AG04450 (cell line): ENCODE measurements around the gene BTN3A1. TPM values are rescaled to one million over a fixed set of nuclear protein-coding genes. Genes with fewer than 3 reads are reported as not detected.
"Not testable (repeated sequence)": the region's sequence is repeated elsewhere in the genome, so short reads cannot be mapped to it uniquely, and the experiment has no call there.

Source experiments
- CTCF ChIA-PET: fragments of 300-600, 350-600 bp; formaldehyde crosslinking; extraction: SDS; loops from one replicate; lab custom pipeline; 2022; ENCODE audit warnings: antibody characterized with exemption, inconsistent platforms; lab: Charles Lee
- POLR2A ChIA-PET: fragments of 350-600 bp; formaldehyde crosslinking; extraction: SDS; loops from one replicate; lab custom pipeline; 2021; ENCODE audit warnings: antibody characterized with exemption, inconsistent platforms; lab: Yijun Ruan, JAX
- DNase-seq: peaks from one replicate; pipeline ENCODE4 v3.0.0-alpha.2; 2011; ENCODE audit warnings: low read depth, low spot score
- H3K27ac ChIP-seq: one replicate; pipeline ENCODE4 v1.5.1; 2012; ENCODE audit warnings: low read depth, low read length, control low read depth
- H3K27me3 ChIP-seq: one replicate; pipeline ENCODE4 v1.6.0; 2012; ENCODE audit warnings: low read length; ENCODE audit not compliant: control insufficient read depth, insufficient read depth
- H3K4me3 ChIP-seq: 2 replicates; pipeline ENCODE4 v1.5.1; 2011; ENCODE audit warnings: mild to moderate bottlenecking, low read depth, low read length, control low read depth
- H3K9me3 ChIP-seq: 2 replicates; pipeline ENCODE4 v1.5.1; 2012; ENCODE audit warnings: low read length; ENCODE audit not compliant: control insufficient read depth, insufficient read depth
- polyA plus RNA-seq: library from polyadenylated mRNA; depleted of rRNA; stranded (reverse); fragments of >200 nt; gene quantifications from 2 replicates; pipeline ENCODE4 v1.2.3, GENCODE V29; 2011
- TF ChIP-seq, protein P1 (sequence below): IDR thresholded peaks from 2 replicates; pipeline ENCODE4 v1.5.1; 2011; ENCODE audit warnings: low read depth, low read length, control low read depth, inconsistent platforms

The BTN3A1 gene
- polyA plus RNA-seq, 1 experiment = 32.7 TPM

DNA sequence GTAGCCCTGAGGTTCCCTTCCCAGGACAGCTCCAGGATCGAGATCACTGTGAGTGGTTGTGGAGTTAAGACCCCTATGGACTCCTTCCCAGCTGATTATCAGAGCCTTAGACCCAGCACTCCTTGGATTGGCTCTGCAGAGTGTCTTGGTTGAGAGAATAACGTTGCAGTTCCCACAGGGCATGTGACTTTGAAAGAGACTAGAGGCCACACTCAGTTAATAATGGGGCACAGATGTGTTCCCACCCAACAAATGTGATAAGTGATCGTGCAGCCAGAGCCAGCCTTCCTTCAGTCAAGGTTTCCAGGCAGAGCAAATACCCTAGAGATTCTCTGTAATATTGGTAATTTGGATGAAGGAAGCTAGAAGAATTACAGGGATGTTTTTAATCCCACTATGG is 24.4 kb upstream of the BTN3A1 start:
- DNase-seq = no peak
- H3K27ac ChIP-seq = no peak overlapping the region
- no peaks in the 10 kb centered on the region for H3K27me3 ChIP-seq
- no peaks in the 10 kb centered on the region for H3K9me3 ChIP-seq
- TF ChIP-seq, protein P1, sequence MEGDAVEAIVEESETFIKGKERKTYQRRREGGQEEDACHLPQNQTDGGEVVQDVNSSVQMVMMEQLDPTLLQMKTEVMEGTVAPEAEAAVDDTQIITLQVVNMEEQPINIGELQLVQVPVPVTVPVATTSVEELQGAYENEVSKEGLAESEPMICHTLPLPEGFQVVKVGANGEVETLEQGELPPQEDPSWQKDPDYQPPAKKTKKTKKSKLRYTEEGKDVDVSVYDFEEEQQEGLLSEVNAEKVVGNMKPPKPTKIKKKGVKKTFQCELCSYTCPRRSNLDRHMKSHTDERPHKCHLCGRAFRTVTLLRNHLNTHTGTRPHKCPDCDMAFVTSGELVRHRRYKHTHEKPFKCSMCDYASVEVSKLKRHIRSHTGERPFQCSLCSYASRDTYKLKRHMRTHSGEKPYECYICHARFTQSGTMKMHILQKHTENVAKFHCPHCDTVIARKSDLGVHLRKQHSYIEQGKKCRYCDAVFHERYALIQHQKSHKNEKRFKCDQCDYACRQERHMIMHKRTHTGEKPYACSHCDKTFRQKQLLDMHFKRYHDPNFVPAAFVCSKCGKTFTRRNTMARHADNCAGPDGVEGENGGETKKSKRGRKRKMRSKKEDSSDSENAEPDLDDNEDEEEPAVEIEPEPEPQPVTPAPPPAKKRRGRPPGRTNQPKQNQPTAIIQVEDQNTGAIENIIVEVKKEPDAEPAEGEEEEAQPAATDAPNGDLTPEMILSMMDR = no peak
- CTCF ChIA-PET = interaction anchor here (1.4 kb wide), 1 partner anchor 36 kb away, joined by 4 read pairs; no protein-coding TSS in a partner anchor
- POLR2A ChIA-PET = interaction anchor here (1.1 kb wide), 1 partner anchor 15 kb away, joined by 3 read pairs; no protein-coding TSS in a partner anchor
- no peak overlapping the region for H3K4me3 ChIP-seq

DNA sequence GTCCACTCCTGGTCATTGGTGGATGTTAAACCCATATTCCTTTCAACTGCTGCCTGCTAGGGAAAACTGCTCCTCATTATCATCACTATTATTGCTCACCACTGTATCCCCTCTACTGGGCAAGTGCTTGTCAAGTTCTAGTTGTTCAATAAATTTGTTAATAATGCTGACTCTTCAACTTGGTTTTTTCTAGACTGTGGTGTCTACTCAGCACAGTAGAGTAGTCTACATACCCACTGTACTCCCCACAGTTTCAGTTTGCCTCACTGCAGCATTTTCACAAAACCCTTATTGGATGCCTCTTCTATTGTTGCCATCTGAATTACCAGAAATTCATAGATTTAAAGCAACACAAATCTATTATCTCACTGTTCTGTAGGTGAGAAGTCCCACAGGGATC is 23.9 kb upstream of the BTN3A1 start:
- ChIA-PET CTCF (interaction anchor here (1.4 kb wide), 1 partner anchor 37 kb away, joined by 4 read pairs; no protein-coding TSS in a partner anchor), POLR2A (interaction anchor here (1.1 kb wide), 1 partner anchor 15 kb away, joined by 3 read pairs; no protein-coding TSS in a partner anchor)
- H3K9me3 ChIP-seq, DNase-seq, H3K27me3 ChIP-seq, H3K4me3 ChIP-seq, H3K27ac ChIP-seq: not testable (repeated sequence)

DNA sequence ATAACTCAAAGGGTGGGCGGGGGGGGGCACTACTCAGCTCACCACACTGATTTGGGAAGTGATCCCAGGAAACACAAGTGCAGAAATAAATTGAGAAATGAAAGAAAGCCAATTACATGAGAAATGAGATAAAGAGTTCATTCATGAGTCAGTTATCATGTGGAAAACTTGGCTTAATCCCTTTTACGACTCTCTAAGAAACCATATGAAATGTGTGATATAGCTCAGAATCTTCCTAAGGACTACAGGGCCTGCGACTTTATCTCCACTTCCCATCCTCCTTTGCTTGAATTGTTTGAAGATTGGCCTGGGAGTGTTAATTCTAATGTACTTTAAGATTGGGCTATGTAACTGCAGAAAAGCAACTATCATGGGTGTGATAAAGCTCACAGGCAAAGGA is 22.8 kb upstream of the BTN3A1 start:
- TF ChIP-seq, protein P1 = no peak
- CTCF ChIA-PET = no interaction called here
- POLR2A ChIA-PET = interaction anchor here (0.6 kb wide), 2 partner anchors 20 to 153 kb away, joined by 3 to 4 read pairs; no protein-coding TSS in a partner anchor
- Histone ChIP-seq H3K9me3 (no peaks in the 10 kb centered on the region; the same call in 1 of the 2 replicates), H3K27me3 (no peaks in the 10 kb centered on the region), H3K4me3 (no peak overlapping the region), H3K27ac (no peak overlapping the region)
- DNase-seq = no peak

DNA sequence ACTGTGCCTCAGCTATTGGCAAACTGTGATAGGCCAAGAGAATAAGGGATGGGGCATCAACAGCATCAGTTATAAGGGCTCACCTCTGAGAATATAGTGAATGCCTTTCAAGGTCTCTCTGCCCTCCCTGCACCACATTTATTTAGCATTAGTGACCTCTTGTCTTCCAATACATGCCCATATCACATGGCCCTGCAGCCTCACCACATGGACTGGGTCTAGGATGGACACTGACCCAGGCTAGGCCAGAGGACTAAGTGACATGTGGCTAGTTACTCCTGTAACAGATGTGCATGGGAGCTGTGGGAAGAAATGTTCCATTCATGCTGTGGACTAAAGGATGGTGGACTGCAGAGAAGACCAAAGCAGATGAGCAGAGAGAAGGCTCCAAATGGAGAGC is 22.3 kb upstream of the BTN3A1 start:
- TF ChIP-seq, protein P1 = no peak
- DNase-seq = no peak
- ChIA-PET POLR2A (interaction anchor here (0.6 kb wide), 1 partner anchor 154 kb away, joined by 3 read pairs; no protein-coding TSS in a partner anchor), CTCF (interaction anchor here (1.2 kb wide), 1 partner anchor 38 kb away, joined by 5 read pairs; no protein-coding TSS in a partner anchor)
- no peaks in the 10 kb centered on the region for H3K27me3 ChIP-seq
- no peak overlapping the region for H3K4me3 ChIP-seq
- no peaks in the 10 kb centered on the region; the same call in 1 of the 2 replicates for H3K9me3 ChIP-seq
- no peak overlapping the region for H3K27ac ChIP-seq

DNA sequence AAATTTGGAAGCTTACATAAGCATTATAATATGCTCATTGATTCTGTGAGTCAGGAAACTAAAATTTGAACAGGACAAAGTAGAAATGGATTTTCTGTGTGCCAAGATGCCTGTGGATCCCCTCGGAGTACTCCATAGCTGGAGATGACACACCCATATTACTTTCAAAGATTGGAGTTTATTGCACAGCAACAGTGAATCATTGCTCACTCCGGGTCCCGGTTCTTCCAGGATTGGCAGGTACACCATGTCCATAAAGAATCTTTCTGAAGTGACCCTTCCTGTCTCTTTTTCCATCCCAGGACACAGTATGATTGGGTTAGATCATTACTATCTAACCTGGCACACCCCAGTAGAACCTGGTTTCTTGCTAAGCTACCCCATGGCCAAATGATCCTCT is 21.8 kb upstream of the BTN3A1 start:
- no peak overlapping the region for H3K4me3 ChIP-seq

More for the DNA sequence above, 21.8 kb upstream of the BTN3A1 start:
- TF ChIP-seq, protein P1 = no peak
- Histone ChIP-seq H3K27me3 (no peaks in the 10 kb centered on the region), H3K27ac (no peak overlapping the region), H3K9me3 (no peaks in the 10 kb centered on the region; the same call in 1 of the 2 replicates)
- no peak for DNase-seq
- ChIA-PET CTCF (interaction anchor here (0.5 to 1.2 kb wide), 3 partner anchors 10 to 38 kb away, joined by 3 to 5 read pairs (median 3); no protein-coding TSS in a partner anchor), POLR2A (no interaction called here)
